Measurements from ENCODE around the gene KRTAP3-1. TPM values are rescaled to one million over a fixed set of nuclear protein-coding genes. Genes with fewer than 3 reads are reported as not detected.

Gene KRTAP3-1
- total and polyA plus RNA-seq, 9 of the 15 experiments (the other 6 are each of a cell fraction or from before 2014, with no cell fraction given): not detected

DNA sequence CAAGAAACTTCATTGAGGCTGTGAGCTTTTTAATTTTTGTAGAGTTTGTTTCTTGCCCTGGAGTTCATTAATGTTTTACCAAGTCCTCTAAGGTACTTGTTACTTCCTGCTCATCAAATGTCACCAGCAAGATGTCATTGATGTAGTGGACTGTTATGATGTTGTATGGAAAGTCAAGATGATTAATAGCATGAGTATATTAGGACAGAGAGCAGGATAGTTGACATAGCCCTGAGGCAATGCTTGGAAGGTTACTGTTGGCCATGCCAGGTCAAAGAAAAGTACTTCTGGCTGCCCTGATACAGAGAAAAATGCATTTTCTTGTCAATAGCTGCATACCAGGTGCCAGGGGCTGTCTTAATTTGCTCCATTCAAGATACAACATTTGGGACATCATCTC lies 11.4 kb upstream of the KRTAP3-1 start:
- no peak for TF ChIP-seq SIN3A (IDR thresholded peaks at IDR 0.05; ENCODE audit: borderline replicate concordance in 2 of 2, control insufficient read depth in 1 of 2, low read depth in 2 of 2, low read length in 2 of 2)
- TF ChIP-seq, protein P1, sequence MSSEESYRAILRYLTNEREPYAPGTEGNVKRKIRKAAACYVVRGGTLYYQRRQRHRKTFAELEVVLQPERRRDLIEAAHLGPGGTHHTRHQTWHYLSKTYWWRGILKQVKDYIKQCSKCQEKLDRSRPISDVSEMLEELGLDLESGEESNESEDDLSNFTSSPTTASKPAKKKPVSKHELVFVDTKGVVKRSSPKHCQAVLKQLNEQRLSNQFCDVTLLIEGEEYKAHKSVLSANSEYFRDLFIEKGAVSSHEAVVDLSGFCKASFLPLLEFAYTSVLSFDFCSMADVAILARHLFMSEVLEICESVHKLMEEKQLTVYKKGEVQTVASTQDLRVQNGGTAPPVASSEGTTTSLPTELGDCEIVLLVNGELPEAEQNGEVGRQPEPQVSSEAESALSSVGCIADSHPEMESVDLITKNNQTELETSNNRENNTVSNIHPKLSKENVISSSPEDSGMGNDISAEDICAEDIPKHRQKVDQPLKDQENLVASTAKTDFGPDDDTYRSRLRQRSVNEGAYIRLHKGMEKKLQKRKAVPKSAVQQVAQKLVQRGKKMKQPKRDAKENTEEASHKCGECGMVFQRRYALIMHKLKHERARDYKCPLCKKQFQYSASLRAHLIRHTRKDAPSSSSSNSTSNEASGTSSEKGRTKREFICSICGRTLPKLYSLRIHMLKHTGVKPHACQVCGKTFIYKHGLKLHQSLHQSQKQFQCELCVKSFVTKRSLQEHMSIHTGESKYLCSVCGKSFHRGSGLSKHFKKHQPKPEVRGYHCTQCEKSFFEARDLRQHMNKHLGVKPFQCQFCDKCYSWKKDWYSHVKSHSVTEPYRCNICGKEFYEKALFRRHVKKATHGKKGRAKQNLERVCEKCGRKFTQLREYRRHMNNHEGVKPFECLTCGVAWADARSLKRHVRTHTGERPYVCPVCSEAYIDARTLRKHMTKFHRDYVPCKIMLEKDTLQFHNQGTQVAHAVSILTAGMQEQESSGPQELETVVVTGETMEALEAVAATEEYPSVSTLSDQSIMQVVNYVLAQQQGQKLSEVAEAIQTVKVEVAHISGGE (CRISPR knock-in tag; IDR thresholded peaks at IDR 0.05): no peak
- no peak for TF ChIP-seq ZKSCAN8 (CRISPR knock-in tag; IDR thresholded peaks at IDR 0.05)
- no peak for TF ChIP-seq MEF2D (tag; conservative IDR thresholded peaks at IDR 0.05; ENCODE audit: low read depth)
- no peak for TF ChIP-seq NR2C2 (CRISPR knock-in tag; IDR thresholded peaks at IDR 0.05)
- TF ChIP-seq NR2C2 (tag; IDR thresholded peaks at IDR 0.05): no peak
- no peak for TF ChIP-seq GABPB2 (CRISPR knock-in tag; conservative IDR thresholded peaks at IDR 0.05)
- TF ChIP-seq, protein P2, sequence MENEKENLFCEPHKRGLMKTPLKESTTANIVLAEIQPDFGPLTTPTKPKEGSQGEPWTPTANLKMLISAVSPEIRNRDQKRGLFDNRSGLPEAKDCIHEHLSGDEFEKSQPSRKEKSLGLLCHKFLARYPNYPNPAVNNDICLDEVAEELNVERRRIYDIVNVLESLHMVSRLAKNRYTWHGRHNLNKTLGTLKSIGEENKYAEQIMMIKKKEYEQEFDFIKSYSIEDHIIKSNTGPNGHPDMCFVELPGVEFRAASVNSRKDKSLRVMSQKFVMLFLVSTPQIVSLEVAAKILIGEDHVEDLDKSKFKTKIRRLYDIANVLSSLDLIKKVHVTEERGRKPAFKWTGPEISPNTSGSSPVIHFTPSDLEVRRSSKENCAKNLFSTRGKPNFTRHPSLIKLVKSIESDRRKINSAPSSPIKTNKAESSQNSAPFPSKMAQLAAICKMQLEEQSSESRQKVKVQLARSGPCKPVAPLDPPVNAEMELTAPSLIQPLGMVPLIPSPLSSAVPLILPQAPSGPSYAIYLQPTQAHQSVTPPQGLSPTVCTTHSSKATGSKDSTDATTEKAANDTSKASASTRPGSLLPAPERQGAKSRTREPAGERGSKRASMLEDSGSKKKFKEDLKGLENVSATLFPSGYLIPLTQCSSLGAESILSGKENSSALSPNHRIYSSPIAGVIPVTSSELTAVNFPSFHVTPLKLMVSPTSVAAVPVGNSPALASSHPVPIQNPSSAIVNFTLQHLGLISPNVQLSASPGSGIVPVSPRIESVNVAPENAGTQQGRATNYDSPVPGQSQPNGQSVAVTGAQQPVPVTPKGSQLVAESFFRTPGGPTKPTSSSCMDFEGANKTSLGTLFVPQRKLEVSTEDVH (IDR thresholded peaks at IDR 0.05; ENCODE audit: low read depth, partially characterized antibody): no peak
- no peak for TF ChIP-seq ZSCAN32 (CRISPR knock-in tag; IDR thresholded peaks at IDR 0.05)
- TF ChIP-seq CBX2 (IDR thresholded peaks at IDR 0.05; ENCODE audit: insufficient read depth, low read length, poor library complexity, severe bottlenecking): no peak
- TF ChIP-seq MYNN (IDR thresholded peaks at IDR 0.05): no peak
- TF ChIP-seq MYNN (CRISPR knock-in tag; IDR thresholded peaks at IDR 0.05): no peak
- Histone ChIP-seq H3K27ac (ENCODE audit: extremely low read depth, low read depth, low read length) (no peak overlapping the region), H3K79me2 (ENCODE audit: control insufficient read depth, insufficient read depth, low read length) (no peaks in the 10 kb centered on the region), H3K27me3 (ENCODE audit: control insufficient read depth in 2 of 2, insufficient read depth in 2 of 2, low read length in 2 of 2) (0 out of 5 replicates have a peak, but pooled peaks cover 0 to 3% of the 10 kb centered on the region in 2 experiments), H4K20me1 (replicated peaks; ENCODE audit: control insufficient read depth, insufficient read depth, low read length) (no peaks in the 10 kb centered on the region), H3K4me3 (no peak overlapping the region), H3K4me2 (ENCODE audit: insufficient read depth, low read length) (no peak overlapping the region), H3K9me3 (replicated peaks; ENCODE audit: control insufficient read depth, insufficient read depth, low read depth, low read length) (no peaks in the 10 kb centered on the region), H2AFZ (ENCODE audit: low read depth, low read length) (no peak overlapping the region), H3K9me1 (ENCODE audit: control insufficient read depth, insufficient read depth, low read length) (no peaks in the 10 kb centered on the region), H3K4me1 (replicated peaks in 1 of 2; ENCODE audit: control insufficient read depth in 2 of 2, insufficient read depth in 2 of 2, low read length in 2 of 2) (no peaks in the 10 kb centered on the region), H3K9ac (ENCODE audit: insufficient read depth in 1 of 2, low read depth in 2 of 2, low read length in 2 of 2) (no peak overlapping the region), H3K36me3 (ENCODE audit: control insufficient read depth, insufficient read depth, low read length) (no peaks in the 10 kb centered on the region)
- in situ Hi-C loops (cut with MboI): no loop called here
- no TSS peak for BruUV-seq (replicated peaks)
- POLR2A ChIA-PET: interaction anchor here (0.6 to 1.0 kb wide), 2 partner anchors 8 to 37 kb away, joined by 3 read pairs; no protein-coding TSS in a partner anchor
- no peak for FAIRE-seq
- no peak for ATAC-seq
- intact Hi-C loops (cut with micrococcal nuclease): no loop called here
- CTCF ChIA-PET (ENCODE audit: low intra/inter-chr PET ratio): no interaction called here
- no peak for DNase-seq (ENCODE audit: extremely low read depth in 1 of 4, low spot score in 3 of 4)
